Mammary epithelial cell (primary cell): ENCODE results near the gene ISYNA1.

Experiments used
- CTCF ChIP-seq, 2 donors: IDR thresholded peaks in 1 of 2; conservative IDR thresholded peaks in 1 of 2; 2 replicates each; pipeline ENCODE4 v1.5.1; 2011 to 2012; ENCODE audit warnings: inconsistent platforms in 2 of 2, low read length in 2 of 2, mild to moderate bottlenecking in 2 of 2, control low read depth in 1 of 2, low read depth in 1 of 2; ENCODE audit not compliant: insufficient read depth in 1 of 2; ENCODE audit errors: extremely low read depth in 1 of 2
- EZH2 ChIP-seq: IDR thresholded peaks from 2 replicates; pipeline ENCODE4 v1.6.1; 2012; ENCODE audit warnings: low read length, inconsistent platforms, borderline replicate concordance

- TF ChIP-seq CTCF (conservative IDR thresholded peaks at IDR 0.05 in 1 of 2, IDR thresholded peaks at IDR 0.05 in 1 of 2; ENCODE audit: extremely low read depth in 1 of 2, insufficient read depth in 1 of 2, low read depth in 1 of 2, low read length in 2 of 2): no peak
- no peak for TF ChIP-seq EZH2
Observed at GRCh38 chr19:18475004-18475453, 37.1 kb upstream of the ISYNA1 start.
